Measurements from ENCODE around the gene PRELID1.

Gene PRELID1

DNA sequence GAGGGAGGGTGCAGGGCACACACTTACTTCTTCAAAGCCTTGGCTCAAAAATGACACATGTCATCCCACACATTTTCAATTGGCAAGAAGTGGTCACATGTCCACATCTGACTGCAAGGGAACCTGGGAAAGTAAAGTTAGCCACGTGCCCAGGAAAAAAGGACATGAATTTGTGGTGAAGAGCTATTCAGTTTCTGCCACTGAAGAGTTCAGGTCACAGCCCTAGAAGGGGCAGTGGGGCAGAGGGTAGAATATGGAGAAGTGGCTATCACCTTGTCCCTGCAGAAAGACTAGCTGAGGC is 52.2 kb downstream of the PRELID1 start:
- DNase-seq (ENCODE audit: low spot score): no peak
- no peak for FAIRE-seq
